Fibroblast of pulmonary artery (primary cell): ENCODE measurements around the gene HAAO.

ENCODE experiments used
- DNase-seq: peaks from one replicate; pipeline ENCODE4 v3.0.0-alpha.2; 2010; ENCODE audit warnings: low read depth
- H3K4me3 ChIP-seq: replicated peaks from 2 replicates; pipeline ENCODE4 v1.5.1; 2011; ENCODE audit warnings: low read depth, mild to moderate bottlenecking, control low read depth, low read length, moderate library complexity
- CTCF ChIP-seq: IDR thresholded peaks from 2 replicates; pipeline ENCODE4 v1.5.1; 2011; ENCODE audit warnings: mild to moderate bottlenecking, control low read depth, low read length, inconsistent platforms; ENCODE audit errors: missing control alignments

HAAO gene

DNA sequence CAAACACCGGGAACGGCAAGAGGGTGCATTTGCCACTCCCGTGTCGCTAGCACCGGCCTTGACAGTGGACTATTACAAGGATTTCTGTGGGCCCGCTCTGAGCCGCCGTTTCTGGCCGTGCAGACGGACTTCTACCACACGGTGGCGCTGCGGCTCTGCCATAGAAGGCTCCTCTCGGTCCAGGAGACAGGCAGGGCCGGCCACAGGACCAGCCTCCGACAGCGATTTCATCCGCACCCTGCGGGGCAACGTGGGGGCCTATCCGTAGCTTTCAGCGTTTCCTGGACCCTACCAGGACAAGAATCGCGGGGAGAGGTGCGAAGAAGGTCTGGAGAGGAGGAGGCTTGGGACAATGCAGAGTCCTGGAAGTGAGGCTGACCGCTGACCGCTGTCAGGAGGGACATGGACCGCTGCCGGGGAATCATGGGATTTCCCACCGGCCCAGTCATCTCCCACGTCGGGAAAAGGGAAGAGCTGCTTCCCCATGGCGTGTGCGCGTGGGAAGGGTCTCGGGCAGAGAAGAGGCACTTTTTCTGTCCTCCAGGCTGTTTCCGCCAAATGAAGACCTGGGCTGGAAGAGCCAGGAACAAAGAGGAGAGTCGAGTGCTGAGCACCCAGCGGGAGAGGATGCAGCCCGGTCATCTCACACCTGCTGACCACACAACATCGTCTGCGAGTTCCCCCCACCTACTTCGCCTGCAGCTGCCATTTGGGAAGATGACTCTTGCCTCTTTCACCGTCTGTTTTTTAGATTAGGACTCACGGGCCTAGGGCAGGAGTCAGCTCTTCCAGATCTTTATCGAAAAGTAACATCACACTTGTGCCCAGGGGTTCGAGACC, 35.5 kb upstream of the HAAO start:
- peak overlapping the region; percentile 32 for H3K4me3 ChIP-seq
- DNase-seq: peak; percentile 87
- TF ChIP-seq CTCF: peak; percentile 79

GRCh38 chr2:42826231-42826630, 33.8 kb upstream of the HAAO start:
- H3K4me3 ChIP-seq: no peak overlapping the region
- no peak for TF ChIP-seq CTCF
- DNase-seq: no peak

DNA sequence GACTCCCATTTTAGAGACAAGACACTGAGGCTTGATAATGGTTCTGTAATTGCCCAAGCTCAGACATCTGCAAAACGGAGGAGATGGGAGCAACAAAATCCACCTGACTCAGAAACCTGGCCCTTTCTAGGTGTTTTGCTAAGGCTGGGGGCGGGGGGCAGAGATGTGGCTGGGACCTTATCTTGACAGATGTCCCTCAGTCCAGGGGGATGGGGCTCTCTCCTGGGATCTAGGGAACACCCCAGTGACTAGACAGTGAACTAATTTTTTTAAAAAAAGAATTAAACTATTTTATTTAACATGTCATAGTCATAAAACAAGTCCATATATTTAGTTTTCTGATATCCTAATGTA, 32.0 kb upstream of the HAAO start:
- no peak for TF ChIP-seq CTCF
- no peak overlapping the region for H3K4me3 ChIP-seq
- DNase-seq: no peak

GRCh38 chr2:42823744-42824453, 31.5 kb upstream of the HAAO start:
- DNase-seq: no peak
- TF ChIP-seq CTCF: no peak
- H3K4me3 ChIP-seq: no peak overlapping the region

- no peak overlapping the region for H3K4me3 ChIP-seq
- DNase-seq: no peak
- no peak for TF ChIP-seq CTCF
These were observed 26.8 kb upstream of the HAAO start for GRCh38 chr2:42819160-42819559.

GRCh38 chr2:42815726-42816125, 23.3 kb upstream of the HAAO start:
- DNase-seq: no peak
- TF ChIP-seq CTCF: no peak
- H3K4me3 ChIP-seq: no peak overlapping the region
